Mammary epithelial cell (primary cell): Measurements from ENCODE around the gene EIF4G2.

Experiments used
- EZH2 ChIP-seq: IDR thresholded peaks from 2 replicates; pipeline ENCODE4 v1.6.1; 2012; ENCODE audit warnings: low read length, inconsistent platforms, borderline replicate concordance
- TF ChIP-seq, protein P1 (sequence below), 2 donors: IDR thresholded peaks in 1 of 2; conservative IDR thresholded peaks in 1 of 2; 2 replicates each; pipeline ENCODE4 v1.5.1; 2011 to 2012; ENCODE audit warnings: inconsistent platforms in 2 of 2, low read length in 2 of 2, mild to moderate bottlenecking in 2 of 2, control low read depth in 1 of 2, low read depth in 1 of 2; ENCODE audit not compliant: insufficient read depth in 1 of 2; ENCODE audit errors: extremely low read depth in 1 of 2

DNA sequence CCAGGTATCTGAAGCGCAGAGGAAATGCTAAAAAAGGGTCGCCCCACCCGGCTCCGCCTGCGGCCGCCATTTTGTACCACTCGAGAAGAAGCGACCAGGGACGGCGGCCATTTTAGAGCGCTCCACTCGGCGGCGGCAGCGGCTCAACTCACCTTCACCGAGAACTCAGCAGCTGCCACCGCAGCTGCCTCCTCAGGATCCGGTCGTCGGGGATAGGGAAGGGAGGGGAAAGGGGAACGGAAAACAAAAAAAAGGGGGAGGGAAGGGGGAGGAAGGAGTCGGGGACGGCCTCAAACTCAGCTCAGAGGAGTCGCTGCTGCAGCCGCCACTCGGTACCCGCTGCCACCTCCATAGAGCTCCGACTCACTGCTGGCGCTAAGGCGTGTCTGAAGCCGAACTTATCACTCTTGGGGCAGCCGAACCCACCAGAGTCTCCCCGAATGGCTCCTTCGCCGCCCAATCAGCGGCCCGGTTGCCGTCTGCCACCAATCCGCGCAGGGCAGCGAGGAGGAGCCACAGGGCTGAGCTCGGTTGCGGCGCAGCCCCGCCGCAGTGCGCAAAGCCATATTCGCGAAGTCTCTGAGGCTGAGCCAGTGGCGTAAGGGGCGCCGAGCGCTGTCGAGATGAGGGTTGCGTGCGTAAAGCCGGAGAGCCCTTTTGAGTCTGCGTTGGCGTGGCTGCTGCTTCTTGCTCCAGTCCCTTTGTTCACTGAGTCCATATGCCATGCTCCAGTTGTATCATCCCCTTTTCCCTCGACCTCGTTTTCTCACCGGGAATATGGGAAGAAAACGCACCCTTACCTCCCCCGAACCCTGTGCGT lies at the start of gene EIF4G2:
- TF ChIP-seq, protein P1, sequence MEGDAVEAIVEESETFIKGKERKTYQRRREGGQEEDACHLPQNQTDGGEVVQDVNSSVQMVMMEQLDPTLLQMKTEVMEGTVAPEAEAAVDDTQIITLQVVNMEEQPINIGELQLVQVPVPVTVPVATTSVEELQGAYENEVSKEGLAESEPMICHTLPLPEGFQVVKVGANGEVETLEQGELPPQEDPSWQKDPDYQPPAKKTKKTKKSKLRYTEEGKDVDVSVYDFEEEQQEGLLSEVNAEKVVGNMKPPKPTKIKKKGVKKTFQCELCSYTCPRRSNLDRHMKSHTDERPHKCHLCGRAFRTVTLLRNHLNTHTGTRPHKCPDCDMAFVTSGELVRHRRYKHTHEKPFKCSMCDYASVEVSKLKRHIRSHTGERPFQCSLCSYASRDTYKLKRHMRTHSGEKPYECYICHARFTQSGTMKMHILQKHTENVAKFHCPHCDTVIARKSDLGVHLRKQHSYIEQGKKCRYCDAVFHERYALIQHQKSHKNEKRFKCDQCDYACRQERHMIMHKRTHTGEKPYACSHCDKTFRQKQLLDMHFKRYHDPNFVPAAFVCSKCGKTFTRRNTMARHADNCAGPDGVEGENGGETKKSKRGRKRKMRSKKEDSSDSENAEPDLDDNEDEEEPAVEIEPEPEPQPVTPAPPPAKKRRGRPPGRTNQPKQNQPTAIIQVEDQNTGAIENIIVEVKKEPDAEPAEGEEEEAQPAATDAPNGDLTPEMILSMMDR (conservative IDR thresholded peaks at IDR 0.05 in 1 of 2, IDR thresholded peaks at IDR 0.05 in 1 of 2; ENCODE audit: extremely low read depth in 1 of 2, insufficient read depth in 1 of 2, low read depth in 1 of 2, low read length in 2 of 2): no peak
- TF ChIP-seq EZH2: no peak
